ENCODE measurements around the gene NRK.
A peak's percentile ranks its signal among the peaks of the same experiment; 100 is the strongest.
"Not testable (repeated sequence)": the region's sequence is repeated elsewhere in the genome, so short reads cannot be mapped to it uniquely, and the experiment has no call there.

Gene NRK

DNA sequence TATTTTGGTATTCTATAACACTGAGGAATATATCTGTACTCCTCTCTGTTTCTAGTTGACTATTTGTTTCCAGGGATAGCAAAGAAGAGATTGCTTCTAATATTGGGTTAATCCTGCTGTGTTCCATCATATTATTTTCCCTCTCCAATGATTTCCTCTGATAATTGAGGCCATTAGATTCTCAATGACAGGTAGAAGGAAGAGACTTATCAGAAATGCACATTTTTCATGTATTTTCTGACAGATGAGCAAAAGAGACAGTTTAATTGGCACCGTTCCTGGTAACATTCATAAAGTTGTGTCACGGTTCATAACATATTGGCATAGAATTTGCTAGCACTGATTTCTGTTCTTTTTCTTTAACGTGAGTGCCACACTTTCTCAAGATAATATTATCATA, 58.2 kb downstream of the NRK start:
- peak; percentile 2 for DNase-seq (ENCODE audit: low spot score)

DNA sequence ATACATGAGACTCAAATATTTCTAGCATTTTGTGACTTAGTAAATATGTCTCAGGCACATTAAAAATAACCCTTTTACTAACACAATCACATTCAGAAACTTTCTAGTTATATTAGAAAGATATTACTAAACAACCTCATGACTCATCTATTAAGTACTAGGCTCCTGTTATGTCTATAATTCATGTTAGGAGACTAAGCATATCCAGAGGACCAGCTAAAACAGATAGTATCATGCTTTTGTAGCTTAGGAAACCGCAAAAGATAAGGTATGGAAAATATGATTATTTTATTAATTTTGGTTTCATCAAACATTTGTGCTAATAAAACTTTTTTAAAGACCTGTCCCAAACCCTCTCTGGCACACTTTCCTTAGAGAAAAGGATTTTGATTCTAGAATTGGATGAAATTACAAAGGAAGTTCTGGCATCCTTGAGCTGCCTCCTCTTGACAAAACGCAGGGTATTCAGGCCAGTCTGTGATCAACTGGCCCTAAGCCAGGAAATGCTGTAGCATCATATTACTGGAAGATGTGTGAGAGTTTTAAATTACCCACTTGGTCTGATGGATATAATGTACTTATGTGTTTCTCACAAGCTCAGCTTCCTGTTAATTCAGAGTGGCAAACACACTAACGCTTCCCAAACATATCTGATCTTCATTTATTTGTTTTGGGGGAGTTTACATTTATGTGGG, 60.4 kb downstream of the NRK start:
- DNase-seq (ENCODE audit: low spot score): no peak

DNA sequence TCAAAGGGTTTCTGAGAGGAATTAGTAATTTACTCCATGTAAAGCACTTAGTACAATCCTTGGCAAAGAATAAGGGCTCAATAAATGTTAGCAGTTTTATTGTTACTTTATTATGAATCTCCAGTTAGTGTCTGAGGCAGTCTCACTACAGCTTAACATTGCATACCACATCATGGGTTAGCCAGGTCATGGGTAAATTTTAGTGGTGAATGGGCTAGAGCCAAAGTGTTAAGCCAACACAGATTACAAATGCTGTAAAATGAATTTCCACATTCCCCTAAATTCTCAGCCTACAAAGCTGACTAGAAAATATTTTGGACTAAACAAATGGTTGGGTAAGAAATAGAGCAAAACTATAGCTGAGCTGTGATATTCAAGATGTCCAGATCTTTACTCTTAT, 72.4 kb downstream of the NRK start:
- DNase-seq (ENCODE audit: low spot score): no peak

DNA sequence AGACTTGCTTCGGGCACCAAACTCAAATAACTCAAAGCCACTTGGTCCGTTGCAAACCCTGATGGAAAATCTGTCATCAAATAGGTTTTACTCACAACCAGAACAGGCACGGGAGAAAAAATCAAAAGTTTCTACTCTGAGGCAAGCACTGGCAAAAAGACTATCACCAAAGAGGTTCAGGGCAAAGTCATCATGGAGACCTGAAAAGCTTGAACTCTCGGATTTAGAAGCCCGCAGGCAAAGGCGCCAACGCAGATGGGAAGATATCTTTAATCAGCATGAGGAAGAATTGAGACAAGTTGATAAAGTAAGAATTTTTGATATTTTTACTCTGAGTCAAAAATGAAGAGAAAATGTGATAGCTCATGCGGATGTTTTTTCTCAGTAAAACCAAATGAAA, 87.2 kb downstream of the NRK start:
- DNase-seq (ENCODE audit: low spot score): no peak

DNA sequence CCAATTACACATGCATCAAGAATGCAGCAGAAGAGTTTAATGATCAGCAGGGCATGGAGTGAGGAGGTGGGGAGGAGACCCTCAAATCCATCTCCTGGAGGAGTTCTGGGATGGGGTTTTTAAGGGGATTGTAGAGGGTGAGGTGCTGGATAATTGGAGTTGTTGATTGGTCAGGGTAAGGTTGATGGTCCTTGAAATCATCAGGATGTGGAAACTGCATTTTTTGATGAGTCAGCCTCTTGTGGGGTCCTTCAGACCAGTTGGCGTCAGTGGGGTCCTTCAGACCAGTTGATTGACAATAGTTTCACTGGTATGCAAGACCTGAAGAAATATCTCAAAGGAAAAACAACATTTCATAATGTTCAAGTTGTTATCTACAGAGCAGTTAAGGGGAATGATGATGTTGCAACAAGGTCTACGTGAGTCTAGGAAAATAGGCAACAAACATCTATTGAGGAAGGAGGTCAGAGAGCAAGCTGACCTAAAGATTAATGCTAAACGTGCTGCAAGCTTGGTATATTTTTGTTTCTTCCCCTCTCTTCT, 88.3 kb downstream of the NRK start:
- DNase-seq (ENCODE audit: low spot score): no peak

DNA sequence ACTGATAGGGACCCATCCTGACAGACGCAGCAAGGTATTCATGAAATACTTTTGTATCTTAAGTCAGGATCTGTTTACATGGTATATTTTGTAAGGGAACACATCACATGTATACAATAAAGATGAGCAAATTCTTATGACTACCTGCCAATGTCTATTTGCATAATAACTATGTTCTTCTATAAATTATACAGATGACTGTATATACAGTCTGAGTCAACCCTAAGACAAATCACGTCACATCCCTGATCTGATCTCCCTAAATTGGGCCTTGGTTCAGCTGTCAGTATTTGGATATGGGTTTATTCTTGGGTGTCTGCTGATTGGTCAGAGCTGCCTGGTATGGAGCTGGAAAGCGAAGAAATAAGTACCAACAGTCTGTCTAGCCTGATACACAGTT, 122.9 kb downstream of the NRK start:
- DNase-seq (ENCODE audit: low spot score): no peak

DNA sequence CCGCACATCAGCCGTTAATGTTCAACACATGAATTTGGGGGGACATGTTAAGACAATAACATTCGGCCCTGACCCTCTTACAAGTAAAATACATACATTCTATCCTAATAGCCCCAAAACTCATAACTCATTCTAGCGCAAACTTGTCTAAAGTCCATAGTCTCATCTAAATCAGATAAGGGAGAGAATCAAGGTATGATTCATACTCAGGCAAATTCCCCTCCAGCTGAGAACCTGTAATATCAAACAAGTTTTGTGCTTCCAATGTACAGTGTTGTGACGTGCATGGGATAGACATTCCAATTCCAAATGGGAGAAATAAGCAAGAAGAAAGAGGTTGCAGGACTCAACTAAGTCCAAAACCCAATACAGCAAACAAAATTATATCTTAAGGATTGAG, 147.1 kb downstream of the NRK start:
- DNase-seq (ENCODE audit: low spot score): no peak

DNA sequence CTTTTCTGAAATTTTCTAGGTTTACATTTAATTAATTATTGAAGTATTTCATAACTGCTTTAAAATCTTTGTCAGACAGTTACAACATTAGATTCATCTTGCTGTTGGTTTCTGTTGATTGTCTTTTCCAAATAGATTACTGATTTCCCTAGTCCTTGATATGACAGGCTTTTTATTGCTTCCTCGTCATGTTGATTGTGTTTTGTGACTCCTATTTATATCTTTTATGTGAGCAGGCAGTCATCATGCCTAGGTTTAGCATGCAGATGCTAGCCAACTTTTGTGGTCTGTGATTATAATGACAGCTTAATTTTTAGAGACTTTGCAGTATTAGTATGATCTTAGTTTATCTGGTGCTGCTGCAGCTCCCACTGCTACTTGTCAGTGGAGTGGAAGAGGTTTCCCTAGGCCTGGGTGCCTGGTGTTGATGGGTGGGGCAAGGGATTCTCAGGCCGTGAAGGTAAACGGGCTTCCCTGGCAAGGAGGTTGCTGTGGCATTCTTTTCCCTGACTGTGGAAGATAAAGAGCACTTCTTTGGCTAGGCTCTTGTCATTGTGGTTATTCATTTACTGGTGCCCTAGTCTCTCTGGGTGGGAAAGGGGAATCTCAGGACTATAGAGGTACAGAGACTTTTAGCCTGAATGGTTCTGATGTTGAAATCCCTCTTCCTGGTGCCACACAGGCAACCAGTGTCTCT, 150.5 kb downstream of the NRK start:
- no peak for DNase-seq (ENCODE audit: low spot score)

DNA sequence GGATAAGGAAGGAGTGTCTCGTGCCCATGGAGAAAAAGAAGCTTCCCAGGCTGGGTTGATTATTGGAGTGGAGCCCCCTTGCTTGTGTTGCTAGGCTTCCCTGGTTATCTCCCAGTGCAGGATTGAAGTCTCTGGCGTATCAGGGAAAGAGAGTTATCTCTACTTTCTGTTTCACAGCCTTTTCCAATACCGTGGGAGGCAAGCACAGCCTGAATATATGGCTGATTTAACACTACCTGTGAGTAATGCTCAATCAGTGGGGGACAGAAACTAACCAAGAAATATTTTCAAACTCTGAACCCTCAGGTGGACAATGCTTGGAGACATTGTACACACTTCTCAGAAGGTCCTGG, 151.0 kb downstream of the NRK start:
- no peak for DNase-seq (ENCODE audit: low spot score)

DNA sequence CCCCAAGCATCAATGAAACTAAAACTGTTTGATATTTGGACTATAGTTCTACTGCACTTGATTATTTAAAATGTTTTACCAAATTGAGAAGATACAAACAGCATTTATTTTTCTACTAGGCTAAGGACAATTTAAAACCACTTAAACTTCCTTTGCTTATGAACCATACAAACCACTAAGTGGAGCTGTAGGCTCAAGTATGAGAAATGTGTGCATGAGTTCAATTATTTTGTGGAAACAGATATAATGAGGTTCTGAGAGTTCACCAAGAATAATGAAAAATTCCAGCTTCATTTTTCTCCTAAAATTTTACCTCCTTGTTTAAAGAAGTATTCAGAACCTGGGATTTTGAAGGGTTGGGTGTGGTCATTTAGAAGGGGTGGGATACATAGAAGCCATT, 153.0 kb downstream of the NRK start:
- DNase-seq (ENCODE audit: low spot score): no peak

DNA sequence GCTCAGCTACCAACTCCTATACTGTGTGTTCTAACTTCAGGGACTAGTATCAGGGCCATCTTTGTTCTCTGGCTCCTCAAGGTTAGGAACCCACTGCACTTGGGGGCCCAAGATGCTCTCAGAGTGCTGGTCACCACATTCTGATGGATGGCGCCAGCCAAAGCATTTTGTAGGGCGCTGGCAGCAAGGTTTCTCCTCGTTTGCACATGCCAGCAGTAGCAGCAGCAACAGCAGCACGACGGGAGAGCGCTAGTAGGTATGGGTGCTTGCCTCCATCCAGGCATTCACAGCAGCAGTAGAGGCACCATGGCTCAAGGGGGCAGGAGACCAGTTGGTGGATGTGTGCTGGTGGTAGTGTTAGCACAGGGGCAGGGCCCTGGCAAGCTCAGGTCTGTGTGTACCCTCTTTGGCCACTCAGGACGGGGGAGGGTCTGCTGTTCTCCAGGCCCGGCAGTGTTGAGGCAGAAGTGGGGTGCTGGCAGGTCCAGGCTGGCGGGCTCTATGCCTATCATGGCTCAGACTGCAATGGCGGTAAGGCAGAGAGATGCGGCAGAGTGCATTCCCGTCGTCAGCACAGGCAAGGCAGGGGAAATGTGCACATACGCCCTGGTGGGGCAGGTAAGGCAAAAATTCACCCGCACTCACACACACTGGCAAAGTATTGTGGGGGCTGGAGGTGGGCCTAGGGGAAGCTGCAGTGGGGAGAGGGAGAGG, 159.6 kb downstream of the NRK start:
- DNase-seq (ENCODE audit: low spot score): no peak

DNA sequence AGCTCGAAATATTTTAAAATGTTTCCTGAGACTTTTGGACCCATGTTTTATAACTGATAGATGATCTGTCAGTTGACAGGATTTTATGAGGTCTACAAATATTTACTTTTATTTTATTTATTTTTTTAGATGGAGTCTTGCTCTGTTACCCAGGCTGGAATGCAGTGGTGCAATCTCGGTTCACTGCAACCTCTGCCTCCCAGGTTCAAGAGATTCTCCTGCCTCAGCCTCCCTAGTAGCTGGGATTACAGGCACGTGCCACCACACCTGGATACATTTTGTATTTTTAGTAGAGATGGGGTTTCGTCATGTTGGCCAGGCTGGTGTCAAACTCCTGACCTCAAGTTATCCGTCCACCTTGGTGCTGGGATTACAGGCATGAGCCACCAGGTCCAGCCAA, 166.1 kb downstream of the NRK start:
- not testable (repeated sequence) for DNase-seq (ENCODE audit: low spot score)

DNA sequence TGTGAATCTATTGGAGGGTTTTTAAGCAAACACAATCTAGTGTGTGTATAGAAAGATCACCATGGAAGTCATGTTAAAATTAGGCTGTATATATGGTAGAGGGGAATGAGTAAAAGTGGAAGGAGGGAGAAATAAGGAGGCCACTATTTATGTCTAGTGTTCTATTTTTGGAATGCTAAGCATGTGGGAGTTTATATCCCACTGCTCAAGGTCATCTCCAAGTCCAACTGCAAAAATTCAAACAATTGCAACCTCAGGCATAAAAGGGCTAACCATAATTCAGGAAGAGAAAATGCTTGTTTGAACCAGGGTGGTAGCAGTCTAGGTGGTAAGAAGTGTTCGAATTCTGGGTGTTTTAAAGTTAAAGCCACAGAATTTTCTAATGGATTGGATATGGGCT, 177.0 kb downstream of the NRK start:
- DNase-seq (ENCODE audit: low spot score): no peak

DNA sequence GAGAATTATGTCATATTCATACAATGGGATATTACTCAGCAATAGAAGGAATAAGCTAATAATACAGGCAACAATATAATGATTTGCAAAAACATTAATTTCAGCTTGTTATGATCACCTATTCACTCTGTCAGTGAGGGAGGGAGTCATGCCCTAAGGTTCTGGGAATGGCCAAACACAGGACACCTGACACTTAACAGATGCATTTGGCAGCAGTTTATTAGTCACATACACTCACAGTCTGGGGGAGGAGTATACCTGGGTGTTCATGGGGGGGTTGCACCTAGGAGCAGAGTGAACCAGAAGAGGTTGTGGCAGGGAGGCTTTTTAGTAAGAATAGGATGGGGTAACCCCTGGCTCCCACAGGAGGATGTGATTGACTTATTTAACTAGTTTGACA, 177.9 kb downstream of the NRK start:
- no peak for DNase-seq (ENCODE audit: low spot score)

DNA sequence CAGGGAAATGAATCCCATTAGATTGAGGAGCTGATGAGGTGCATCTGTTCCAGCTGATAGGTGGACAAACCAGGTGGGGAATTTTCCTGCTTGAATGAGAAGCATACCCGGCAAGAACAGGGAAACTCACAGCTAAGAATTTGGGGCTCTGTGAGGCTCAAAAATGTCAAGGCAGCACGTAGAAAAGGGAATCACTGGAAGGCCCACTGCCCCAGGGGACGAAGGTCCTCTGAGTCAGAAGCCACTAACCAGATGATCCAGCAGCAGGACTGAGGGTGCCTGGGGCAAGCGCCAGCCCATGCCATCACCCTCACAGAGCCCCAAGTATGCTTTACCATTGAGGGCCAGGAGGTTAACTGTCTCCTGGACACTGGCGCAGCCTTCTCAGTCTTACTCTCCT, 178.3 kb downstream of the NRK start:
- not testable (repeated sequence) for DNase-seq (ENCODE audit: low spot score)

DNA sequence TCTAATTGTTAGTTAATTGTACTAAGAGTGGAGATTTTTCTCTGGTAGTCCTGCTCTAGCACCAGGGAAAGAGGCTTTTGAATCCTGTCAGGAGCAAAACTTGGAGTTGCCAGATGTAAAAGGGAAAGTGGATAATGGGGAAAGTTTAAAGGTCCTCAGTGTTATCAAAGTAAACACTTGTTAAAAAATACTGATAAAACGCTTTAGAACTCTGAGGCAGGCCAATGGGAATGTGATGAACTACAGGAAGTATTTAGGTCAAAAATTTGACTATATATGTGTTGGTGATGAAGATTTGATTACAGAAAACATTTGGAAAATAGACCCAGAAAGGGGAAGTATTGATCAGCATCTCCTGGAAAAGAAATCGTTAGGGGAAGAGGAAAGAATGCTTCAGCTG, 183.3 kb downstream of the NRK start:
- DNase-seq (ENCODE audit: low spot score): no peak

DNA sequence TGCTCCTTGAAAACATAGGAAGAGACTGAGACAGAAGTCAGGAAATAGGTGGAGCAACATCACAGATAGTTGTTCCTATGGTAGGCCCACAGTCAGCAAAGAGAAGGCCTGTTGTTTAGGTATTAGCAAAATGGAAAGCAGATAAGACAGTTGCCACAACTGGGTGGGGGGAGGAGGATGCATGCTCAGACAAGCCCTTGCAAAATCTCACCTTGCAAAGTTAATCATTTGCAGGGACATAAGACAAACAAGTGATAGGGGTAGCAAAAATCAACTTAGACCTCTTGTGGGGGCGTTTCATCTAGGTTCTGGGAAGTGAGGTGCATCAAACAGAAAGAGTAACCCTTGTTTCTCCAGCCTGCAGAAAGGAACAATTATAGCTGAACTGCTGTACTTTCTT, 185.5 kb downstream of the NRK start:
- DNase-seq (ENCODE audit: low spot score): no peak
